ENCODE data around the gene PRELP. TPM values are rescaled to one million over a fixed set of nuclear protein-coding genes. Genes with fewer than 3 reads are reported as not detected.

The PRELP gene
- total RNA-seq, 4 donors from 2014 or later = 15.4 to 35.2 (median 23.3) TPM

DNA sequence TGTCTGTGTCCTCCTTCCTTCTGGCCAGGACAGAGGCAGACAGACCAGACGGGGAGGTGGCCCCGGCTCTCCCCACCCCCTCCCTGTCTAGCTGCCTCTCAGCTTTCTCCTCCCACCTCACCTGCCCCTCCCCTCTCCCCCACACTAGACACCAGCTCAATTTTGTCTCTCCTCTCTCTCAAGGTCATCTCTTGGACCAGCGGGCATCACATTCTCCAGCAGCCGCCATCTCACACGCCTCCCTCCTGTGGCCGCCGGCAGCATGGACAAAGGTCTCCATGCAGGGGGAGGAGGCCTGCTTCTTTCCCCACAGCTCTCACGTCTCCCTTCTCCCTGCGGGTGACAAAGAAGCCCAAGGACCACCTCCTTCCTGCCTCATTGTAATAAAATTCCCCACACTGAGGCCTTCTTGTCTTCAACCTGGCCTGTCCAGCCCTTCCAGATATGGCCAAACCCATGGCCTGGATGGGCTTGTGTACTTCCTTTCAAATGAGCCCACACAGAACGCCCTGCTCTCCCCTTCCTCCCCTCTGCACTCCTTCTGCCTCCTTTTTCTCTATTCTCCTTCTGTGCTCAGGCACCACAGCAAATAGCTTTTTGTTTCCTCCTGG, 33.0 kb downstream of the PRELP start:
- Histone ChIP-seq H3K27ac (peak overlapping the region; percentile 64 to 86 (median 76)), H3K9me3 (no peaks in the 10 kb centered on the region), H3K4me1 (peaks cover 19 to 46% (median 28%) of the 10 kb centered on the region in 4 donors), H3K36me3 (no peaks in the 10 kb centered on the region), H3K27me3 (no peaks in the 10 kb centered on the region), H3K4me3 (no peak overlapping the region)
- in situ Hi-C loops (cut with MboI; ENCODE audit: low pct_ligation_motif_present in 1 of 4, low pct_unique_long_range_greater_than_20kb in 1 of 4, low sequenced_read_pairs in 3 of 4) = loop anchor here in 3 of 4 donors (5.0 to 10.0 kb wide), 2 partner anchors 194 to 196 kb away; no protein-coding TSS in a partner anchor
- TF ChIP-seq EP300 (IDR thresholded peaks at IDR 0.05; ENCODE audit: low read depth) = no peak
- TF ChIP-seq, protein P1, sequence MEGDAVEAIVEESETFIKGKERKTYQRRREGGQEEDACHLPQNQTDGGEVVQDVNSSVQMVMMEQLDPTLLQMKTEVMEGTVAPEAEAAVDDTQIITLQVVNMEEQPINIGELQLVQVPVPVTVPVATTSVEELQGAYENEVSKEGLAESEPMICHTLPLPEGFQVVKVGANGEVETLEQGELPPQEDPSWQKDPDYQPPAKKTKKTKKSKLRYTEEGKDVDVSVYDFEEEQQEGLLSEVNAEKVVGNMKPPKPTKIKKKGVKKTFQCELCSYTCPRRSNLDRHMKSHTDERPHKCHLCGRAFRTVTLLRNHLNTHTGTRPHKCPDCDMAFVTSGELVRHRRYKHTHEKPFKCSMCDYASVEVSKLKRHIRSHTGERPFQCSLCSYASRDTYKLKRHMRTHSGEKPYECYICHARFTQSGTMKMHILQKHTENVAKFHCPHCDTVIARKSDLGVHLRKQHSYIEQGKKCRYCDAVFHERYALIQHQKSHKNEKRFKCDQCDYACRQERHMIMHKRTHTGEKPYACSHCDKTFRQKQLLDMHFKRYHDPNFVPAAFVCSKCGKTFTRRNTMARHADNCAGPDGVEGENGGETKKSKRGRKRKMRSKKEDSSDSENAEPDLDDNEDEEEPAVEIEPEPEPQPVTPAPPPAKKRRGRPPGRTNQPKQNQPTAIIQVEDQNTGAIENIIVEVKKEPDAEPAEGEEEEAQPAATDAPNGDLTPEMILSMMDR (IDR thresholded peaks at IDR 0.05) = peak in 1 of 5 experiments; percentile 6
- intact Hi-C loops (cut with DNase I; ENCODE audit: low total_unique reads) = loop anchor here (5.0 to 10.0 kb wide), 2 partner anchors 119 to 286 kb away; partner anchors contain the start of genes ATP2B4, ZBED6 and ZC3H11A
- 78 to 83% methylated on average over 1 to 10 of the region's 10 CpGs for WGBS, 2 donors (ENCODE audit: low coverage in 1 of 2)
- DNase-seq = no peak

DNA sequence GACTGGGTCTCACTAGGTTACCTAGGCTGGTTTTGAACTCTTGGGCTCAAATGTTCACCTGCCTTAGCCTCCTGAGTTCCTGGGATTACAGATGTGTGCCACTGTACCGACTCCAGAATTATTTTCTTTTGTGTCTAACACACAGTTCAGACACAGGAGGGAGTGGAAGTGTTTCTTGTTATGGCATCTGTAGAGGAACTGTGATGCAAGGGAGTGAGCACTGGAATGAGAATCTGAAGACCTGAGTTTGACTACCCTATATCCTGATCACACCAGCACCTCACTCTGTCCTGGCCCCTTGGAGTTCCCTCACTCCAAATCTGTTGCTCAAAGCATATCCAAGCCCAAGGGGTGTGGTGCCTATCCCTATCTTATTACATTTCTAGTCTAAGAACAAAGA, 33.5 kb downstream of the PRELP start:
- in situ Hi-C loops (cut with MboI; ENCODE audit: low pct_ligation_motif_present in 1 of 4, low pct_unique_long_range_greater_than_20kb in 1 of 4, low sequenced_read_pairs in 3 of 4) = loop anchor here in 3 of 4 donors (5.0 to 10.0 kb wide), 2 partner anchors 193 to 196 kb away; no protein-coding TSS in a partner anchor
- H3K27ac ChIP-seq = peak overlapping the region; percentile 64 to 86 (median 76)
- intact Hi-C loops (cut with DNase I; ENCODE audit: low total_unique reads) = loop anchor here (5.0 to 10.0 kb wide), 2 partner anchors 118 to 286 kb away; partner anchors contain the start of genes ATP2B4, ZBED6 and ZC3H11A

DNA sequence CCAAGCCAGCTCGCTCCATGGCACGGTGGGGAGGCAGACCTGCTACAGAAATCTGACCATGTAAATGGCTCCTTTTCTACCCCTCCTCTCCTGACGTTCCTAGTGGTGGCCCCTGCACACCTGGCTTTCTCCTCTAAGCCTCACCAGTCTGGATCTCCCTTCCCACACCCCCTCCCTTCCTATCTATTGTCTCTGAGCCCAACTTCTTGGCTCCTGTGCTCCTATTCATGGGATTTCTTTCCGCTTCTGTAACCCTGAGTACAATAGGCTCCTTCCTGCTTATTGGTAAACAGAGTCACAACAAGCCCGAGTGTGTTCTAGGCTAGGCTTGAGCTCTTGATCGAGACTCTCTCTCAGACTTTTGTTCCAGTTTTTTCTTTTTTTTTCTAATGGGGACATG, 35.9 kb downstream of the PRELP start:
- intact Hi-C loops (cut with DNase I; ENCODE audit: low total_unique reads) (loop anchor here (5.0 kb wide), 1 partner anchor 46 kb away; no protein-coding TSS in a partner anchor), in situ Hi-C loops (cut with MboI; ENCODE audit: low pct_ligation_motif_present in 1 of 4, low pct_unique_long_range_greater_than_20kb in 1 of 4, low sequenced_read_pairs in 3 of 4) (loop anchor here in 1 of 4 donors (5.0 kb wide), 1 partner anchor 191 kb away; no protein-coding TSS in a partner anchor)
- TF ChIP-seq, protein P1 (IDR thresholded peaks at IDR 0.05) = no peak
- TF ChIP-seq POLR2A (IDR thresholded peaks at IDR 0.05) (no peak), EP300 (IDR thresholded peaks at IDR 0.05; ENCODE audit: low read depth) (no peak), POLR2AphosphoS5 (IDR thresholded peaks at IDR 0.05) (no peak)
- 79 to 80% methylated on average over 2 to 6 of the region's 6 CpGs for WGBS, 2 donors (ENCODE audit: low coverage in 1 of 2)
- no peak for DNase-seq
- no peak overlapping the region for H3K4me3 ChIP-seq
- no peaks in the 10 kb centered on the region for H3K36me3 ChIP-seq
- peaks cover 19 to 47% (median 35%) of the 10 kb centered on the region in 4 donors for H3K4me1 ChIP-seq
- peak overlapping the region; percentile 73 to 83 (median 80) for H3K27ac ChIP-seq
- H3K27me3 ChIP-seq = no peaks in the 10 kb centered on the region
- no peaks in the 10 kb centered on the region for H3K9me3 ChIP-seq

More for the DNA sequence above, 33.5 kb downstream of the PRELP start:
- H3K4me1 ChIP-seq = peaks cover 19 to 51% (median 33%) of the 10 kb centered on the region in 4 donors
- H3K4me3 ChIP-seq = no peak overlapping the region
- 57 to 90% methylated on average over 1 of the region's 1 CpG for WGBS, 2 donors (ENCODE audit: low coverage in 1 of 2)
- H3K27me3 ChIP-seq = no peaks in the 10 kb centered on the region
- no peaks in the 10 kb centered on the region for H3K36me3 ChIP-seq
- H3K9me3 ChIP-seq = no peaks in the 10 kb centered on the region
- TF ChIP-seq POLR2A (IDR thresholded peaks at IDR 0.05) = no peak
- TF ChIP-seq, protein P1 (IDR thresholded peaks at IDR 0.05) = no peak
- TF ChIP-seq EP300 (IDR thresholded peaks at IDR 0.05; ENCODE audit: low read depth) = no peak
- TF ChIP-seq POLR2AphosphoS5 (IDR thresholded peaks at IDR 0.05) = no peak
- DNase-seq = no peak

DNA sequence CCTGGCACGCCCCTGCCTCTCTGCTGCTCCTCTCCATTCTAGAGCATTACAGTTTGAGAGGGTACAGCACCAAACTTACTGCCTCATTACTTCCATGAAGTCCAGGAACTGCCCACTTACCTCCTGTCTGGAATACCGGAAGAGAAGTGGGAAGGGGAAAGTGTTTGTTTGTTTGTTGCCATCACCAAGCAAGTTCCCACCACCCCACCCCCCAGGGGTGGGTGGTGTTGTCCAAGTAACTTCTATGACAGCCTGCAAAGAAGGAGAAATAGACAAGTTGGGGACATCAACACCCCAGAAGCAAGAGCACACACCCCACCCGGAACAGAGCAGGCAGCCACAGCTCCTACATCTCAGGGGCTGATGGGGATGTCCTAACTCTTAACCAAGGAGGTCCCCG, 36.3 kb downstream of the PRELP start:
- TF ChIP-seq POLR2AphosphoS5 (IDR thresholded peaks at IDR 0.05) (no peak), POLR2A (IDR thresholded peaks at IDR 0.05) (no peak), EP300 (IDR thresholded peaks at IDR 0.05; ENCODE audit: low read depth) (no peak)
- TF ChIP-seq, protein P1 (IDR thresholded peaks at IDR 0.05) = no peak
- H3K4me3 ChIP-seq = no peak overlapping the region
- WGBS, 2 donors (ENCODE audit: low coverage in 1 of 2) = 70 to 87% methylated on average over 3 to 4 of the region's 4 CpGs
- H3K36me3 ChIP-seq = no peaks in the 10 kb centered on the region
- DNase-seq = no peak
- no peaks in the 10 kb centered on the region for H3K9me3 ChIP-seq
- H3K4me1 ChIP-seq = peaks cover 18 to 43% (median 32%) of the 10 kb centered on the region in 4 donors
- in situ Hi-C loops (cut with MboI; ENCODE audit: low pct_ligation_motif_present in 1 of 4, low pct_unique_long_range_greater_than_20kb in 1 of 4, low sequenced_read_pairs in 3 of 4) = loop anchor here in 1 of 4 donors (5.0 kb wide), 1 partner anchor 190 kb away; no protein-coding TSS in a partner anchor
- no peaks in the 10 kb centered on the region for H3K27me3 ChIP-seq
- H3K27ac ChIP-seq = peak overlapping the region; percentile 73 to 83 (median 80)
- intact Hi-C loops (cut with DNase I; ENCODE audit: low total_unique reads) = loop anchor here (5.0 kb wide), 1 partner anchor 45 kb away; no protein-coding TSS in a partner anchor

All from transverse colon (tissue), 4 donors.